OCI-LY7 (cell line): ENCODE results near the gene PPP1R9A. TPM values are rescaled to one million over a fixed set of nuclear protein-coding genes. Genes with fewer than 3 reads are reported as not detected.

ENCODE experiments used
- BruUV-seq: library from RNA; stranded (reverse); fragments of 400-500 nt; replicated peaks from 2 replicates; lab custom pipeline; 2021; lab: Mats Ljungman, UMichigan
- CTCF ChIA-PET: fragments of 300-600 bp; sonication (Branson Sonifier 250); formaldehyde crosslinking; loops from one replicate; lab custom pipeline; 2022; ENCODE audit warnings: antibody characterized with exemption; ENCODE audit not compliant: unreplicated experiment; lab: Charles Lee
- POLR2A ChIA-PET: fragments of 300-600 bp; sonication (Branson Sonifier 250); formaldehyde crosslinking; loops from one replicate; lab custom pipeline; 2022; ENCODE audit warnings: antibody characterized with exemption; lab: Charles Lee
- DNase-seq: peaks from one replicate; pipeline ENCODE4 v3.0.0-alpha.2; 2015; ENCODE audit warnings: low spot score
- H2AFZ ChIP-seq: fragments of 200-600 bp; sonication (generic), shearing (Covaris generic); 2 replicates; pipeline ENCODE4 v1.6.1; 2014; ENCODE audit warnings: mild to moderate bottlenecking, antibody characterized with exemption, low read length, moderate library complexity
- H3K27ac ChIP-seq: fragments of 200-600 bp; sonication (generic); 2 replicates; pipeline ENCODE4 v1.5.1; 2014; ENCODE audit warnings: mixed run types, low read depth, mild to moderate bottlenecking, moderate library complexity, low read length, inconsistent platforms; ENCODE audit not compliant: poor library complexity, severe bottlenecking
- H3K36me3 ChIP-seq: fragments of 200-600 bp; sonication (generic); 2 replicates; pipeline ENCODE4 v1.6.1; 2014; ENCODE audit warnings: mild to moderate bottlenecking, antibody characterized with exemption, low read length, moderate library complexity, mixed read lengths; ENCODE audit not compliant: insufficient read depth
- H3K4me1 ChIP-seq: fragments of 200-600 bp; sonication (generic); 2 replicates; pipeline ENCODE4 v1.5.1; 2014; ENCODE audit warnings: mild to moderate bottlenecking, low read length; ENCODE audit not compliant: insufficient read depth, poor library complexity, severe bottlenecking
- H3K4me2 ChIP-seq: fragments of 200-600 bp; sonication (generic); 2 replicates; pipeline ENCODE4 v1.6.1; 2014; ENCODE audit warnings: mild to moderate bottlenecking, low read length
- H3K4me3 ChIP-seq: fragments of 200-600 bp; sonication (generic); 2 replicates; pipeline ENCODE4 v1.5.1; 2014; ENCODE audit warnings: mild to moderate bottlenecking, low read depth, low read length; ENCODE audit not compliant: poor library complexity, severe bottlenecking
- H3K79me2 ChIP-seq: fragments of 200-600 bp; sonication (generic); 2 replicates; pipeline ENCODE4 v1.6.1; 2016; ENCODE audit warnings: low read depth, mild to moderate bottlenecking, low read length, moderate library complexity, mixed read lengths; ENCODE audit not compliant: insufficient read depth
- H3K9me2 ChIP-seq: fragments of 200-600 bp; sonication (generic); 2 replicates; pipeline ENCODE4 v1.6.1; 2016; ENCODE audit warnings: mild to moderate bottlenecking, low read length, mixed read lengths; ENCODE audit not compliant: insufficient read depth
- H3K9me3 ChIP-seq: fragments of 200-600 bp; sonication (generic); 2 replicates; pipeline ENCODE4 v1.6.1; 2014; ENCODE audit warnings: mild to moderate bottlenecking, mixed run types, low read length, mixed read lengths
- H4K20me1 ChIP-seq: fragments of 200-600 bp; sonication (generic); 2 replicates; pipeline ENCODE4 v1.6.1; 2014; ENCODE audit warnings: mild to moderate bottlenecking, antibody characterized with exemption, low read length, moderate library complexity, mixed read lengths; ENCODE audit not compliant: insufficient read depth
- EZH2phosphoT487 ChIP-seq: fragments of 200-600 bp; sonication (generic); IDR thresholded peaks from 2 replicates; pipeline ENCODE4 v1.6.1; 2018; ENCODE audit warnings: low read depth, borderline replicate concordance, mild to moderate bottlenecking, mixed run types, antibody characterized with exemption, low read length, moderate library complexity, mixed read lengths
- intact Hi-C: fragments of 100-400 bp; cut with micrococcal nuclease; formaldehyde crosslinking; loops from one replicate; pipeline ENCODE4 v1.10.0; 2022; ENCODE audit not compliant: unreplicated experiment
- total RNA-seq, 2 experiments: library from RNA; depleted of rRNA in 1 of 2; stranded (reverse); fragments of >200 nt in 1 of 2; shearing (Covaris generic) in 1 of 2; gene quantifications; 2 replicates each; pipeline ENCODE4 v1.2.3, GENCODE V29; 2014 to 2022
- TF ChIP-seq, protein P1 (sequence below): fragments of 200-600 bp; sonication (generic); conservative IDR thresholded peaks from 2 replicates; pipeline ENCODE4 v1.5.1; 2014; ENCODE audit warnings: mild to moderate bottlenecking, antibody characterized with exemption, low read length, moderate library complexity, mixed read lengths

PPP1R9A gene
- total RNA-seq, 2 experiments from 2014 or later, result not detected

DNA sequence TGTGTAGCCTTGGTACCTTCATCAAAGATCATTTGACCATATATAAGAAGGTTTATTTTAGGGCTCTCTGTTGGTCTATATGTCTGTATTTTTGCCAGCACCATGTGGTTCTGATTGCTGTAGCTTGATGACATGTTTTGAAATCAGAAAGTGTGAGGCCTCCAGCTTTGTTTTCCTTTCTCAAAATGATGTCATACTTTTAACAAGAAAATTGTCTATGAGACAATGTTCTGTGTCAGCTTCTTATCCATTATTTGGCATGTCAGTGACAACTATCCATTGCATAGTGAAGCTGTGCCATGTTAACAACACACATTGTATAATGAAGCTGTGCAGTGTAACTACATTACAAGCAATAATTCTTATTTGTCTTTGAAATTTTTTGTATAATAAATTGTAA is 9.1 kb upstream of the PPP1R9A start:
- Histone ChIP-seq H3K9me3 (no peaks in the 10 kb centered on the region), H2AFZ (no peak overlapping the region), H3K36me3 (no peaks in the 10 kb centered on the region), H3K4me3 (no peak overlapping the region), H4K20me1 (no peaks in the 10 kb centered on the region), H3K79me2 (no peaks in the 10 kb centered on the region), H3K9me2 (no peaks in the 10 kb centered on the region; the same call in 1 of the 2 replicates), H3K4me2 (no peak overlapping the region), H3K4me1 (no peaks in the 10 kb centered on the region), H3K27ac (no peak overlapping the region)
- TF ChIP-seq, protein P1, sequence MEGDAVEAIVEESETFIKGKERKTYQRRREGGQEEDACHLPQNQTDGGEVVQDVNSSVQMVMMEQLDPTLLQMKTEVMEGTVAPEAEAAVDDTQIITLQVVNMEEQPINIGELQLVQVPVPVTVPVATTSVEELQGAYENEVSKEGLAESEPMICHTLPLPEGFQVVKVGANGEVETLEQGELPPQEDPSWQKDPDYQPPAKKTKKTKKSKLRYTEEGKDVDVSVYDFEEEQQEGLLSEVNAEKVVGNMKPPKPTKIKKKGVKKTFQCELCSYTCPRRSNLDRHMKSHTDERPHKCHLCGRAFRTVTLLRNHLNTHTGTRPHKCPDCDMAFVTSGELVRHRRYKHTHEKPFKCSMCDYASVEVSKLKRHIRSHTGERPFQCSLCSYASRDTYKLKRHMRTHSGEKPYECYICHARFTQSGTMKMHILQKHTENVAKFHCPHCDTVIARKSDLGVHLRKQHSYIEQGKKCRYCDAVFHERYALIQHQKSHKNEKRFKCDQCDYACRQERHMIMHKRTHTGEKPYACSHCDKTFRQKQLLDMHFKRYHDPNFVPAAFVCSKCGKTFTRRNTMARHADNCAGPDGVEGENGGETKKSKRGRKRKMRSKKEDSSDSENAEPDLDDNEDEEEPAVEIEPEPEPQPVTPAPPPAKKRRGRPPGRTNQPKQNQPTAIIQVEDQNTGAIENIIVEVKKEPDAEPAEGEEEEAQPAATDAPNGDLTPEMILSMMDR, result no peak
- no peak for TF ChIP-seq EZH2phosphoT487
- no TSS peak for BruUV-seq
- ChIA-PET POLR2A (no interaction called here), CTCF (no interaction called here)
- DNase-seq, result no peak
- intact Hi-C loops, result no loop called here

DNA sequence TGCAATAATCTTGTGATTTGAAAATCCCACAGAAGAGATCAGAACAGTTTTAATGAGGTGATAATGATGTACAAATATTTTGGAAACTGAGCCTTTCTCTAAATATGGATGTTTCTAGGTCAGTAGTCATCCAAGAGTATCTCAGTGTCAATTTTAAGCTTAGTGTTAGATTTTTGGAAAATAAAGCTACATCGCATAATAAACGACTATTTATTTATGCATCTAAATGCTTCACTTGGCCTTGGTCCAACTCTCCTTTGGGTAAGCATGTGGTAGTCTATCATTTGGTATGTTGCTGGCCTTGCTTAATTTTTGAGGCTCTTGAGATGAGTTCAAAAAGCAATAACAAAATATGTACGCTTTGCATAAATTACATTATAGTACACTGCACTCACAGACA is 5.4 kb upstream of the PPP1R9A start:
- no peaks in the 10 kb centered on the region for H3K36me3 ChIP-seq
- H3K4me2 ChIP-seq, result no peak overlapping the region
- no peak for DNase-seq
- H3K79me2 ChIP-seq, result no peaks in the 10 kb centered on the region
- no peak overlapping the region for H3K4me3 ChIP-seq
- no peaks in the 10 kb centered on the region for H3K9me3 ChIP-seq
- intact Hi-C loops, result no loop called here
- CTCF ChIA-PET, result interaction anchor here (0.6 kb wide), 1 partner anchor 22 kb away, joined by 3 read pairs; no protein-coding TSS in a partner anchor
- H4K20me1 ChIP-seq, result no peaks in the 10 kb centered on the region
- H3K9me2 ChIP-seq, result no peaks in the 10 kb centered on the region
- H3K4me1 ChIP-seq, result no peaks in the 10 kb centered on the region
- no TSS peak for BruUV-seq
- no peak overlapping the region for H2AFZ ChIP-seq
- TF ChIP-seq EZH2phosphoT487, result no peak
- TF ChIP-seq, protein P1, result no peak
- POLR2A ChIA-PET, result interaction anchor here (0.5 kb wide), 1 partner anchor 269 kb away, joined by 3 read pairs; no protein-coding TSS in a partner anchor
- H3K27ac ChIP-seq, result no peak overlapping the region

DNA sequence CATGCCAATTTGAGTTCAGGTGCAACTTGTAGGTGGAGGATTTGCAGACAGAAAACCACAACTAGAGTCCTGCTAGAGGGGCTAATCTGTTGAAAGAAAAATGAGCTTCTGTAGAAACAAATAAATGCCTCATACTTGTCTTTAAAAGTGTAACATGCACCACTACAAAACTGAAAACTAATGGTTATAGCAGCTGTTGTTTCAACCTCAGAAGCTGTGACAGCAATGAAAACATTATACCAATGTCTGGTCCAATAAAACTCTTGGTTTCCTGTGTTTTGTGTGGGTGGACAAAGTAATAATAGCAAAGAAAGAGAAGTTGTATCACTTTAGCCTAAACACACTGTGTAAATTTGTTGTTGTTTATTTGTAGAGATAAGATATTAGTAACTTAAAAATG is 3.4 kb upstream of the PPP1R9A start:
- Histone ChIP-seq H3K4me3 (no peak overlapping the region), H3K4me1 (no peaks in the 10 kb centered on the region), H2AFZ (no peak overlapping the region), H3K9me3 (no peaks in the 10 kb centered on the region), H3K4me2 (no peak overlapping the region), H3K9me2 (no peaks in the 10 kb centered on the region), H3K79me2 (no peaks in the 10 kb centered on the region), H3K27ac (no peak overlapping the region), H4K20me1 (no peaks in the 10 kb centered on the region), H3K36me3 (no peaks in the 10 kb centered on the region)
- intact Hi-C loops, result no loop called here
- no peak for TF ChIP-seq EZH2phosphoT487
- TF ChIP-seq, protein P1, result no peak
- POLR2A ChIA-PET, result no interaction called here
- DNase-seq, result no peak
- CTCF ChIA-PET, result no interaction called here
- no TSS peak for BruUV-seq
